GM12878 (cell line): ENCODE measurements around the gene MFN2. TPM values are rescaled to one million over a fixed set of nuclear protein-coding genes. Genes with fewer than 3 reads are reported as not detected.

Source experiments
- ATAC-seq: fragments of 200-7000 bp; cut with Tn5 transposase; 3 replicates; pipeline ENCODE4 v1.9.1; 2020; ENCODE audit warnings: mild to moderate bottlenecking, moderate library complexity
- BruUV-seq: library from RNA; stranded (reverse); fragments of 400-500 nt; replicated peaks from 2 replicates; lab custom pipeline; 2021; lab: Mats Ljungman, UMichigan
- CTCF ChIA-PET: fragments of 300-600 bp; sonication (Branson Sonifier 250); formaldehyde crosslinking; extraction: SDS; loops from one replicate; lab custom pipeline; 2021; ENCODE audit warnings: inconsistent platforms; lab: Yijun Ruan, JAX
- POLR2A ChIA-PET: fragments of 350-600 bp; formaldehyde crosslinking; extraction: SDS; loops from one replicate; lab custom pipeline; 2021; ENCODE audit warnings: inconsistent platforms; lab: Charles Lee
- RAD21 ChIA-PET: fragments of 300-600 bp; sonication (Branson Sonifier 250); formaldehyde crosslinking; loops from one replicate; lab custom pipeline; 2023; ENCODE audit warnings: antibody characterized with exemption; ENCODE audit not compliant: unreplicated experiment; lab: Charles Lee
- SMC1A ChIA-PET: fragments of 300-600 bp; sonication (Branson Sonifier 250); formaldehyde crosslinking; loops from one replicate; lab custom pipeline; 2023; ENCODE audit not compliant: unreplicated experiment, uncharacterized antibody; lab: Charles Lee
- DNase-seq: peaks from one replicate; pipeline ENCODE4 v3.0.0-alpha.2; 2011; ENCODE audit warnings: low read depth, low spot score
- FAIRE-seq: peaks from 3 replicates; lab custom pipeline; 2011; peaks lifted over from hg19 to GRCh38; lab: Jason Lieb, UNC
- H2AFZ ChIP-seq: 2 replicates; pipeline ENCODE4 v1.6.0; 2011; ENCODE audit warnings: low read depth, low read length, control low read depth; ENCODE audit not compliant: control insufficient read depth
- H3K27ac ChIP-seq: 2 replicates; pipeline ENCODE4 v1.5.1; 2011; ENCODE audit warnings: control low read depth; ENCODE audit not compliant: control insufficient read depth, insufficient read depth
- H3K27me3 ChIP-seq, 2 experiments: replicated peaks in 1 of 2; 2 replicates each; pipeline versions ENCODE4 v1.6.0 to v1.6.1; 2011; ENCODE audit warnings: low read length in 1 of 2; ENCODE audit not compliant: control insufficient read depth in 2 of 2, insufficient read depth in 2 of 2
- H3K36me3 ChIP-seq, 2 experiments: 2 replicates each; pipeline ENCODE4 v1.5.1; 2011; ENCODE audit warnings: low read length in 1 of 2; ENCODE audit not compliant: control insufficient read depth in 2 of 2, insufficient read depth in 2 of 2
- H3K4me1 ChIP-seq: 2 replicates; pipeline ENCODE4 v1.6.1; 2011; ENCODE audit warnings: mild to moderate bottlenecking, low read length, moderate library complexity, mixed read lengths; ENCODE audit not compliant: control insufficient read depth, insufficient read depth
- H3K4me2 ChIP-seq: 2 replicates; pipeline ENCODE4 v1.6.0; 2011; ENCODE audit warnings: control low read depth; ENCODE audit not compliant: control insufficient read depth, insufficient read depth
- H3K4me3 ChIP-seq: fragments of 200-600 bp; sonication (generic); 2 replicates; pipeline ENCODE4 v1.5.1; 2016
- H3K79me2 ChIP-seq: 2 replicates; pipeline ENCODE4 v1.6.0; 2011; ENCODE audit warnings: low read length; ENCODE audit not compliant: control insufficient read depth, insufficient read depth
- H3K9ac ChIP-seq: 2 replicates; pipeline ENCODE4 v1.8.0; 2011; ENCODE audit warnings: low read length, control low read depth, mixed read lengths; ENCODE audit not compliant: control insufficient read depth, insufficient read depth
- H3K9me3 ChIP-seq: replicated peaks from 3 replicates; pipeline ENCODE4 v1.5.1; 2011; ENCODE audit warnings: mild to moderate bottlenecking, low read length; ENCODE audit not compliant: control insufficient read depth, insufficient read depth
- H4K20me1 ChIP-seq: 2 replicates; pipeline ENCODE4 v1.6.0; 2011; ENCODE audit not compliant: control insufficient read depth, insufficient read depth
- BACH1 ChIP-seq: fragments of 450-650 bp; IDR thresholded peaks from 2 replicates; pipeline ENCODE4 v1.6.1; 2017; ENCODE audit warnings: mild to moderate bottlenecking, borderline replicate concordance
- E2F8 ChIP-seq: fragments of 450-650 bp; IDR thresholded peaks from 2 replicates; pipeline ENCODE4 v1.6.1; 2018; ENCODE audit warnings: mild to moderate bottlenecking, low read depth, moderate library complexity; ENCODE audit not compliant: partially characterized antibody
- KDM1A ChIP-seq: fragments of 200-600 bp; sonication (generic); IDR thresholded peaks from 2 replicates; pipeline ENCODE4 v1.6.1; 2016; ENCODE audit warnings: borderline replicate concordance
- ZNF217 ChIP-seq: fragments of 450-650 bp; IDR thresholded peaks from 2 replicates; pipeline ENCODE4 v1.6.1; 2017; ENCODE audit warnings: antibody characterized with exemption, mild to moderate bottlenecking
- WGBS: methylation state at CpG from one replicate; pipeline ENCODE4 v1.1.6; 2016; ENCODE audit warnings: low lambda C conversion rate; ENCODE audit not compliant: insufficient replicate concordance, insufficient coverage; ENCODE audit errors: missing lambda C conversion rate; 5-methylcytosine and 5-hydroxymethylcytosine counted together
- in situ Hi-C: fragments of 300-500 bp; cut with MboI; formaldehyde crosslinking; loops from 9 replicates; pipeline ENCODE4 v1.14.3; 2018; ENCODE audit warnings: mixed read lengths
- intact Hi-C: fragments of 100-400 bp; cut with micrococcal nuclease; formaldehyde crosslinking; loops from one replicate; pipeline ENCODE4 v1.14.2; 2022; ENCODE audit not compliant: unreplicated experiment
- polyA plus RNA-seq, 11 experiments: library from polyadenylated mRNA; depleted of rRNA in 4 of 11; unstranded in 6 of 11; stranded (reverse) in 5 of 11; fragments of >200 nt; fragmentation: Nextera tagmentation in 4 of 11; fragmentation: Illumina TruSeq in 1 of 11; extraction: Ambion mirVana in 4 of 11; extraction: Trizol in 1 of 11; gene quantifications; 1 replicate in 1 of 11; 2 replicates in 10 of 11; pipeline versions ENCODE4 v1.2.1 to v1.2.3, GENCODE V29; 2011 to 2016; ENCODE audit warnings: inconsistent platforms in 2 of 11, missing spikeins in 2 of 11, low read depth in 1 of 11
- total RNA-seq, 4 experiments: library from RNA; depleted of rRNA in 3 of 4; stranded (reverse); fragments of >200 nt in 3 of 4; fragmentation: Illumina TruSeq in 1 of 4; extraction: Trizol in 1 of 4; gene quantifications; 2 replicates each; pipeline versions ENCODE4 v1.2.1 to v1.2.3, GENCODE V29; 2013 to 2021

MFN2 gene
- total and polyA plus RNA-seq, 10 of the 15 experiments (the other 5 are each of a cell fraction or from before 2014, with no cell fraction given) = 5.3 to 64.4 (median 48.1) TPM

GRCh38 chr1:12057940-12058687 lies 77.9 kb downstream of the MFN2 start:
- H3K4me1 ChIP-seq = peaks cover 74% of the 10 kb centered on the region
- no peak overlapping the region for H3K4me3 ChIP-seq
- ChIA-PET SMC1A (interaction anchor here (1.0 to 14.3 kb wide), 5 partner anchors 10 to 24 kb away, joined by 3 to 209 read pairs (median 37); partner anchors contain the start of gene TNFRSF8), POLR2A (interaction anchor here (0.6 to 11.1 kb wide), 9 partner anchors 9 to 150 kb away, joined by 3 to 134 read pairs (median 10); partner anchors contain the start of gene MIIP), CTCF (interaction anchor here (1.0 to 3.6 kb wide), 7 partner anchors 8 to 39 kb away, joined by 3 to 16 read pairs (median 5); partner anchors contain the start of gene MIIP), RAD21 (interaction anchor here (0.6 to 5.7 kb wide), 9 partner anchors 9 to 140 kb away, joined by 3 to 34 read pairs (median 9); partner anchors contain the start of gene MIIP)
- TF ChIP-seq KDM1A (peak; percentile 61; the same call in 1 of the 2 replicates), BACH1 (0 out of 2 replicates have a peak, but pooled peaks have one; percentile 28), E2F8 (no peak), ZNF217 (peak; percentile 85)
- no peaks in the 10 kb centered on the region for H4K20me1 ChIP-seq
- H3K36me3 ChIP-seq = no peaks in the 10 kb centered on the region
- peaks cover 17% of the 10 kb centered on the region for H3K79me2 ChIP-seq
- no peak for ATAC-seq
- peaks cover 2% of the 10 kb centered on the region; the same call in 2 of the 3 replicates for H3K9me3 ChIP-seq
- FAIRE-seq = no peak
- 50% methylated on average over 4 of the region's 4 CpGs for WGBS
- peak overlapping the region; percentile 80 for H3K27ac ChIP-seq
- H3K9ac ChIP-seq = no peak overlapping the region; the same call in 1 of the 2 replicates
- H2AFZ ChIP-seq = no peak overlapping the region
- intact Hi-C loops (no loop called here), in situ Hi-C loops (loop anchor here (25.0 kb wide), 1 partner anchor 1654 kb away; the partner anchor contains the start of gene PRDM2)
- no peaks in the 10 kb centered on the region for H3K27me3 ChIP-seq
- no TSS peak for BruUV-seq
- H3K4me2 ChIP-seq = no peak overlapping the region; the same call in 1 of the 2 replicates
- no peak for DNase-seq
